Activated T-helper 1 cell treated with anti-CD3 and anti-CD28 coated beads, Interleukin-2, amount 50 U/mL, for 16 hours (primary cell): ENCODE data around the gene COBLL1.

Source experiments
- DNase-seq, 2 donors: peaks; one replicate each; pipeline ENCODE4 v3.0.0-alpha.2; 2020; ENCODE audit warnings: low read depth in 1 of 2, low spot score in 1 of 2

COBLL1 gene

DNA sequence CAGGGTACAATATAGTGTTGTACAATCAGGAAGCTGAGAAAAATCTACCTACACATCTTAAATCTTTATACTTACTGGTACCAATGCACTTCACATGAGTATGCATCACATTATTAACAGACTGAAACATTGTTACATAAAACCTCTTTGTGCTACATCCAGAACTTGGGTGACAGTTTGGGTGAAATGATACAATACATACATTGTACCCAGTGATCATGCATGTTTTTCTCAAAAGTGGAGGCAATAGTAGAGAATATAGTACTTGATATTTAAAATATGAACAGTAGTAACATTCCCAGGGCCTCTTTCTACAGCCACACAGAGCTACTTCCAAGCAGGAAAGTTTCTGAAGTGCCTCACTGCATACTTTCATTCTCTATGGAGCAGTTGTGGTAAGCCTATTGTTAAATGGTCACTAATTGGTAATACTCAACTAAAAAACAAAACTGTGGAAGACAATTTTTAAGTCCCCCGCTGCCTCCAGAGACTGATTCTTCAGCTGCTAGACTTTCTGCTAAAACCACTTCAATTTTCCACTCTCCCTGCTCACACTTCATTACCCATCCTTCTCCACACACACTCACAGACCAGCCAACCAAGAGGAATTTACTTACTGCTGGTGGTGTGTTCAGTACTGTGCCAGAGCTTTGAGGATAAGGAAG lies 197.5 kb downstream of the COBLL1 start:
- no peak for DNase-seq

DNA sequence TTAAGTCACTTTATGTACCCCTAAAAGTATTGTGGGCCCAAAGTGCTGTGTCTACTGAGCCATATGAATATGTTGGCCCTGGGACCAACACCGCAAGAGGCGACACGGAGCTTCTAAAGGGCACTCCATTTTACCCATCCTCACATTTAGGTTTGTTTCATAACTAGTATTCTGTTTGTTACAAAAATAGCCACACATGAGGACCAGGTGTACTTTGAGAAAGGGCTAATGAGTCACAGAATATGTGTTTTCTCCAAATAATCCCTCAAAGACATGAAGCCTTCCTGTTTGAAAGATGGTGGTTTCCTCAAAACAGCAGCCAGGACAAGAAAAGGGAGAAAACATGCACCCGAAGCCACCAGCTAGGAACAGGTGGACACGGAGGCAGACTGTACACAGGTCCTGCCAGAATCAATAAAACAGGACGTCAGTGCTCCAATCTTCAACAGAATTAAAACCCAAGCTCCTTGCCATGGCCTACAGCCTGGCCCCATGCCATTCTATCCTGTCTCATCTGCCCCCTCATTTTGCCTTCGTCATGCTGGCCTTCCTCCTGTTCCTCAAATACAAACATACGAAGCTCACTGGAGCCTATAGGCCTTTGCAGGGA lies 198.6 kb downstream of the COBLL1 start:
- DNase-seq: no peak

DNA sequence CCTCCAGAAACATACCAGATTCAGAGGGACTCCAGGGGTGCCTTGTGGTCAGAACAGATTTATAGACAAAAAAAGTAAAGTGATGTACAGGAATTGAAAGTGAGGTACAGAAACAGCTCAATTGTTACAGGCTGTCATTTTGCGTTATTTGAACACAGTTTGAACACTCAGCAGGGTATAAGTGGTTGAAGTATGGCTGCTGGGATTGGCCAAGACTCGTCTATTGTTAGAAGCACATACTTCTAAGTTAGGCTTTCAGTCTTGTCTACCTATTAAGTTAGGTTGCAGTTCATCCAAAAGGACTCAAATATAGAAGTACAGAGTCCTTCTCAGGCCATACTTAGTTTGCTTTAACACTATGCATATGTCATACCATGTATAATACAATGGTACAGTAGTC lies 199.4 kb downstream of the COBLL1 start:
- DNase-seq: no peak
